OCI-LY7 (cell line): ENCODE results near the gene CFAP61.

Experiments used
- EZH2phosphoT487 ChIP-seq: fragments of 200-600 bp; sonication (generic); IDR thresholded peaks from 2 replicates; pipeline ENCODE4 v1.6.1; 2018; ENCODE audit warnings: low read depth, borderline replicate concordance, mild to moderate bottlenecking, mixed run types, antibody characterized with exemption, low read length, moderate library complexity, mixed read lengths
- TF ChIP-seq, protein P1 (sequence below): fragments of 200-600 bp; sonication (generic); conservative IDR thresholded peaks from 2 replicates; pipeline ENCODE4 v1.5.1; 2014; ENCODE audit warnings: mild to moderate bottlenecking, antibody characterized with exemption, low read length, moderate library complexity, mixed read lengths

DNA sequence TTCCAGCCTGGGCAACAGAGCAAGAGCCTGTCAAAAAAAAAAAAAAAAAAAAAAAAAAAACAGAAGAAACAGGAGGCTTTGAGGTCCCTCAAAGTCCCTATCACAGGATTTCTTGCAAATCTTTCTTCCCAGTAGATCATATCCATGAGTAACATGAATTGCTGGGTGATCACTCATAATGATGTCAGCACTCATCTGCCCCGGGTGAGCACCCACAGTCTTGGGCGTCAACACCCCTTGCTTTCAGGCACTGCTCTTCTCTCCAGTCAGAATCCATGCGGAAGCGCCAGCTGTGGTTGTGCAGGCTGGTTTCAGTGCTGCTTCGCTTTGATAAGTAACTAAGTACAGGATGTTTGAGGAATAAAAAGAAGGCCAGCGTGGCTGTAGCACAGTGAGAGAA, 275.4 kb downstream of the CFAP61 start:
- TF ChIP-seq, protein P1, sequence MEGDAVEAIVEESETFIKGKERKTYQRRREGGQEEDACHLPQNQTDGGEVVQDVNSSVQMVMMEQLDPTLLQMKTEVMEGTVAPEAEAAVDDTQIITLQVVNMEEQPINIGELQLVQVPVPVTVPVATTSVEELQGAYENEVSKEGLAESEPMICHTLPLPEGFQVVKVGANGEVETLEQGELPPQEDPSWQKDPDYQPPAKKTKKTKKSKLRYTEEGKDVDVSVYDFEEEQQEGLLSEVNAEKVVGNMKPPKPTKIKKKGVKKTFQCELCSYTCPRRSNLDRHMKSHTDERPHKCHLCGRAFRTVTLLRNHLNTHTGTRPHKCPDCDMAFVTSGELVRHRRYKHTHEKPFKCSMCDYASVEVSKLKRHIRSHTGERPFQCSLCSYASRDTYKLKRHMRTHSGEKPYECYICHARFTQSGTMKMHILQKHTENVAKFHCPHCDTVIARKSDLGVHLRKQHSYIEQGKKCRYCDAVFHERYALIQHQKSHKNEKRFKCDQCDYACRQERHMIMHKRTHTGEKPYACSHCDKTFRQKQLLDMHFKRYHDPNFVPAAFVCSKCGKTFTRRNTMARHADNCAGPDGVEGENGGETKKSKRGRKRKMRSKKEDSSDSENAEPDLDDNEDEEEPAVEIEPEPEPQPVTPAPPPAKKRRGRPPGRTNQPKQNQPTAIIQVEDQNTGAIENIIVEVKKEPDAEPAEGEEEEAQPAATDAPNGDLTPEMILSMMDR = no peak
- no peak for TF ChIP-seq EZH2phosphoT487
